ENCODE data around the gene KDM7A.

KDM7A gene

GRCh38 chr7:140053812-140054539, 122.8 kb downstream of the KDM7A start:
- no peak for DNase-seq (ENCODE audit: low spot score)

- no peak for DNase-seq (ENCODE audit: low spot score)
These were observed 125.0 kb downstream of the KDM7A start for GRCh38 chr7:140051820-140052219.

GRCh38 chr7:140050100-140050499, 126.7 kb downstream of the KDM7A start:
- no peak for DNase-seq (ENCODE audit: low spot score)

- no peak for DNase-seq (ENCODE audit: low spot score)
These were observed 127.3 kb downstream of the KDM7A start for GRCh38 chr7:140049339-140050024.

GRCh38 chr7:140048989-140049338, 127.8 kb downstream of the KDM7A start:
- DNase-seq (ENCODE audit: low spot score) = no peak

GRCh38 chr7:140048138-140048537, 128.6 kb downstream of the KDM7A start:
- DNase-seq (ENCODE audit: low spot score) = no peak

- DNase-seq (ENCODE audit: low spot score) = no peak
These were observed 129.6 kb downstream of the KDM7A start for GRCh38 chr7:140047197-140047596.

- no peak for DNase-seq (ENCODE audit: low spot score)
These were observed 131.1 kb downstream of the KDM7A start for GRCh38 chr7:140045697-140046096.

GRCh38 chr7:140044251-140044650, 132.5 kb downstream of the KDM7A start:
- no peak for DNase-seq (ENCODE audit: low spot score)

- DNase-seq (ENCODE audit: low spot score) = no peak
These were observed 134.5 kb downstream of the KDM7A start for GRCh38 chr7:140042386-140042670.

GRCh38 chr7:140041659-140042385, 135.0 kb downstream of the KDM7A start:
- DNase-seq (ENCODE audit: low spot score) = no peak

- DNase-seq (ENCODE audit: low spot score) = no peak
These were observed 136.9 kb downstream of the KDM7A start for GRCh38 chr7:140039896-140040295.

GRCh38 chr7:140039066-140039465, 137.7 kb downstream of the KDM7A start:
- DNase-seq (ENCODE audit: low spot score) = no peak

- DNase-seq (ENCODE audit: low spot score) = no peak
These were observed 140.4 kb downstream of the KDM7A start for GRCh38 chr7:140036224-140036962.

GRCh38 chr7:140035400-140036223, 141.2 kb downstream of the KDM7A start:
- DNase-seq (ENCODE audit: low spot score) = no peak

All from CD4-positive, alpha-beta T cell treated with Interleukin-6 at 100 ng/mL for 8 hours (primary cell).